Neuronal stem cell (in vitro differentiated cells): ENCODE measurements around the gene LPP.

Experiments
- DNase-seq: peaks from one replicate; pipeline ENCODE4 v3.0.0-alpha.2; 2013; ENCODE audit warnings: low spot score
- H2AFZ ChIP-seq: one replicate; pipeline ENCODE4 v1.6.1; 2013; ENCODE audit warnings: mild to moderate bottlenecking, low read length, inconsistent platforms
- H2AK5ac ChIP-seq: 2 replicates; pipeline ENCODE4 v1.6.1; 2013; ENCODE audit warnings: low read depth, mild to moderate bottlenecking, inconsistent platforms, low read length, moderate library complexity, mixed read lengths
- H2BK120ac ChIP-seq: 2 replicates; pipeline ENCODE4 v1.6.1; 2013; ENCODE audit warnings: low read depth, mild to moderate bottlenecking, inconsistent platforms, low read length, moderate library complexity, mixed read lengths
- H2BK12ac ChIP-seq: one replicate; pipeline ENCODE4 v1.6.1; 2013; ENCODE audit warnings: low read length, inconsistent platforms
- H2BK15ac ChIP-seq: 2 replicates; pipeline ENCODE4 v1.6.1; 2013; ENCODE audit warnings: mild to moderate bottlenecking, low read length, inconsistent platforms, mixed read lengths
- H2BK5ac ChIP-seq: one replicate; pipeline ENCODE4 v1.6.1; 2013; ENCODE audit warnings: inconsistent platforms, mild to moderate bottlenecking, low read length, moderate library complexity
- H3K14ac ChIP-seq: one replicate; pipeline ENCODE4 v1.6.1; 2013; ENCODE audit warnings: low read length, inconsistent platforms
- H3K18ac ChIP-seq: 2 replicates; pipeline ENCODE4 v1.6.1; 2013; ENCODE audit warnings: low read length, inconsistent platforms
- H3K23ac ChIP-seq: 2 replicates; pipeline ENCODE4 v1.6.1; 2013; ENCODE audit warnings: low read depth, mild to moderate bottlenecking, mixed read lengths, low read length, inconsistent platforms; ENCODE audit not compliant: poor library complexity
- H3K27ac ChIP-seq: replicated peaks from 3 replicates; pipeline ENCODE4 v1.5.1; 2013; ENCODE audit warnings: low read length, inconsistent platforms
- H3K27me3 ChIP-seq, 3 experiments: 2 replicates each; pipeline ENCODE4 v1.6.1; 2013; ENCODE audit warnings: low read length in 3 of 3, mild to moderate bottlenecking in 2 of 3, inconsistent platforms in 1 of 3, low read depth in 1 of 3, mixed read lengths in 1 of 3, moderate library complexity in 1 of 3; ENCODE audit not compliant: control insufficient read depth in 3 of 3, insufficient read depth in 3 of 3
- H3K36me3 ChIP-seq, 2 donors: replicated peaks in 1 of 2; 2 replicates each; pipeline ENCODE4 v1.6.1; 2013; ENCODE audit warnings: low read length in 2 of 2; ENCODE audit not compliant: control insufficient read depth in 2 of 2, insufficient read depth in 2 of 2
- H3K4ac ChIP-seq: 2 replicates; pipeline ENCODE4 v1.6.1; 2013; ENCODE audit warnings: inconsistent platforms, mild to moderate bottlenecking, low read length, moderate library complexity
- H3K4me1 ChIP-seq, 2 donors: 1 replicate in 1 of 2; 2 replicates in 1 of 2; pipeline ENCODE4 v1.6.1; 2013; ENCODE audit warnings: low read length in 2 of 2, low read depth in 1 of 2; ENCODE audit not compliant: control insufficient read depth in 2 of 2, insufficient read depth in 1 of 2
- H3K4me2 ChIP-seq: one replicate; pipeline ENCODE4 v1.6.1; 2013; ENCODE audit warnings: mild to moderate bottlenecking, low read length, inconsistent platforms; ENCODE audit not compliant: insufficient read depth, poor library complexity, severe bottlenecking
- H3K4me3 ChIP-seq, 2 donors: 2 replicates each; pipeline ENCODE4 v1.5.1; 2013; ENCODE audit warnings: low read length in 2 of 2, mild to moderate bottlenecking in 2 of 2, inconsistent platforms in 1 of 2, moderate library complexity in 1 of 2
- H3K79me1 ChIP-seq: one replicate; pipeline ENCODE4 v1.6.1; 2013; ENCODE audit warnings: low read depth, mild to moderate bottlenecking, inconsistent platforms, low read length, moderate library complexity
- H3K9ac ChIP-seq: one replicate; pipeline ENCODE4 v1.6.1; 2013; ENCODE audit warnings: mild to moderate bottlenecking, low read depth, low read length, inconsistent platforms; ENCODE audit not compliant: poor library complexity
- H3K9me3 ChIP-seq, 2 donors: replicated peaks in 1 of 2; 2 replicates each; pipeline versions ENCODE3 to v1.6.1; 2013; ENCODE audit warnings: low read length in 2 of 2, mild to moderate bottlenecking in 2 of 2, inconsistent platforms in 1 of 2, low read depth in 1 of 2, mixed read lengths in 1 of 2, moderate library complexity in 1 of 2; ENCODE audit not compliant: control insufficient read depth in 2 of 2, insufficient read depth in 1 of 2
- H4K8ac ChIP-seq: one replicate; pipeline ENCODE4 v1.6.1; 2013; ENCODE audit warnings: low read depth, mild to moderate bottlenecking, inconsistent platforms, low read length, moderate library complexity
- H4K91ac ChIP-seq: one replicate; pipeline ENCODE4 v1.6.1; 2013; ENCODE audit warnings: low read length, low read depth, mild to moderate bottlenecking, inconsistent platforms; ENCODE audit not compliant: poor library complexity
- WGBS, 2 donors: extraction: QIAGEN DNeasy Blood & Tissue Kit; methylation state at CpG; one replicate each; pipeline ENCODE4 v1.1.7; 2013; ENCODE audit warnings: missing lambda C conversion rate in 2 of 2, mixed read lengths in 1 of 2; ENCODE audit not compliant: insufficient read length in 2 of 2, insufficient replicate concordance in 1 of 2; ENCODE audit errors: extremely low coverage in 2 of 2; 5-methylcytosine and 5-hydroxymethylcytosine counted together

LPP gene

GRCh38 chr3:188326111-188326510 is 172.2 kb downstream of the LPP start:
- Histone ChIP-seq H3K27ac (no peak overlapping the region), H3K36me3 (peaks cover 0 to 8% of the 10 kb centered on the region in 2 donors), H2BK5ac (no peak overlapping the region), H3K18ac (no peak overlapping the region), H2BK15ac (no peak overlapping the region), H2AFZ (no peak overlapping the region), H3K4ac (no peak overlapping the region), H4K91ac (no peak overlapping the region), H4K8ac (no peak overlapping the region), H2BK12ac (no peak overlapping the region), H3K14ac (no peak overlapping the region), H2AK5ac (no peak overlapping the region), H3K9ac (no peak overlapping the region), H2BK120ac (no peak overlapping the region), H3K27me3 (no peaks in the 10 kb centered on the region), H3K79me1 (no peaks in the 10 kb centered on the region), H3K4me1 (no peaks in the 10 kb centered on the region), H3K4me2 (no peak overlapping the region), H3K4me3 (no peak overlapping the region), H3K23ac (no peak overlapping the region), H3K9me3 (peaks cover 0 to 3% of the 10 kb centered on the region in 2 donors)
- no CpG with 5 or more reads among the region's 9 CpGs for WGBS, 2 donors
- DNase-seq: no peak

GRCh38 chr3:188326968-188327367 is 173.0 kb downstream of the LPP start:
- no CpG with 5 or more reads among the region's 4 CpGs for WGBS, 2 donors
- H2BK12ac ChIP-seq: no peak overlapping the region
- H3K36me3 ChIP-seq: peaks cover 0 to 8% of the 10 kb centered on the region in 2 donors
- no peak overlapping the region for H2BK5ac ChIP-seq
- H3K23ac ChIP-seq: no peak overlapping the region
- no peak overlapping the region for H2AFZ ChIP-seq
- H3K18ac ChIP-seq: no peak overlapping the region
- no peak for DNase-seq
- H3K4me3 ChIP-seq: no peak overlapping the region
- H3K4me2 ChIP-seq: no peak overlapping the region
- H3K27me3 ChIP-seq: no peaks in the 10 kb centered on the region
- no peaks in the 10 kb centered on the region for H3K79me1 ChIP-seq
- no peaks in the 10 kb centered on the region for H3K4me1 ChIP-seq
- H2BK15ac ChIP-seq: no peak overlapping the region
- no peak overlapping the region for H2BK120ac ChIP-seq
- no peak overlapping the region for H2AK5ac ChIP-seq
- H3K4ac ChIP-seq: no peak overlapping the region
- no peak overlapping the region for H4K91ac ChIP-seq
- no peak overlapping the region for H4K8ac ChIP-seq
- H3K27ac ChIP-seq: no peak overlapping the region
- peaks cover 0 to 3% of the 10 kb centered on the region in 2 donors for H3K9me3 ChIP-seq
- no peak overlapping the region for H3K14ac ChIP-seq
- no peak overlapping the region for H3K9ac ChIP-seq

GRCh38 chr3:188327433-188327832 is 173.5 kb downstream of the LPP start:
- H3K79me1 ChIP-seq: no peaks in the 10 kb centered on the region
- no peak overlapping the region for H2BK12ac ChIP-seq
- H2BK15ac ChIP-seq: no peak overlapping the region
- H2AK5ac ChIP-seq: no peak overlapping the region
- no CpG with 5 or more reads among the region's 2 CpGs for WGBS, 2 donors
- peaks cover 0 to 8% of the 10 kb centered on the region in 2 donors for H3K36me3 ChIP-seq
- H3K9me3 ChIP-seq: peaks cover 0 to 3% of the 10 kb centered on the region in 2 donors
- no peak overlapping the region for H3K9ac ChIP-seq
- H3K4me1 ChIP-seq: no peaks in the 10 kb centered on the region
- no peak overlapping the region for H3K14ac ChIP-seq
- no peak overlapping the region for H2AFZ ChIP-seq
- no peak overlapping the region for H2BK120ac ChIP-seq
- no peak for DNase-seq
- H2BK5ac ChIP-seq: no peak overlapping the region
- no peak overlapping the region for H3K18ac ChIP-seq
- H3K27me3 ChIP-seq: no peaks in the 10 kb centered on the region
- no peak overlapping the region for H3K4me3 ChIP-seq
- H3K27ac ChIP-seq: no peak overlapping the region
- no peak overlapping the region for H3K4me2 ChIP-seq
- H4K8ac ChIP-seq: no peak overlapping the region
- no peak overlapping the region for H4K91ac ChIP-seq
- H3K4ac ChIP-seq: no peak overlapping the region
- no peak overlapping the region for H3K23ac ChIP-seq

- peaks cover 0 to 3% of the 10 kb centered on the region in 2 donors for H3K9me3 ChIP-seq
- H2BK15ac ChIP-seq: no peak overlapping the region
- no peaks in the 10 kb centered on the region for H3K4me1 ChIP-seq
- no peak overlapping the region for H4K91ac ChIP-seq
- no peak overlapping the region for H3K27ac ChIP-seq
- no peak overlapping the region for H2BK12ac ChIP-seq
- H3K9ac ChIP-seq: no peak overlapping the region
- no peak overlapping the region for H2BK5ac ChIP-seq
- H3K14ac ChIP-seq: no peak overlapping the region
- H3K23ac ChIP-seq: no peak overlapping the region
- no peak overlapping the region for H2BK120ac ChIP-seq
- H4K8ac ChIP-seq: no peak overlapping the region
- no peak for DNase-seq
- no peaks in the 10 kb centered on the region for H3K27me3 ChIP-seq
- H2AK5ac ChIP-seq: no peak overlapping the region
- WGBS, 2 donors: no CpG with 5 or more reads among the region's 2 CpGs
- H3K36me3 ChIP-seq: peaks cover 0 to 8% of the 10 kb centered on the region in 2 donors
- H3K18ac ChIP-seq: no peak overlapping the region
- H2AFZ ChIP-seq: no peak overlapping the region
- no peaks in the 10 kb centered on the region for H3K79me1 ChIP-seq
- no peak overlapping the region for H3K4me2 ChIP-seq
- H3K4me3 ChIP-seq: no peak overlapping the region
- no peak overlapping the region for H3K4ac ChIP-seq
These were observed 176.2 kb downstream of the LPP start for GRCh38 chr3:188330138-188330537.
